CD8-positive, alpha-beta memory T cell (primary cell): ENCODE measurements around the gene KANSL1L. TPM values are rescaled to one million over a fixed set of nuclear protein-coding genes. Genes with fewer than 3 reads are reported as not detected.

Experiments used
- CTCF ChIA-PET: fragments of 350-600 bp; sonication (Branson Sonifier 250); formaldehyde crosslinking; loops from one replicate; lab custom pipeline; 2021; ENCODE audit warnings: antibody characterized with exemption; lab: Charles Lee
- POLR2A ChIA-PET: fragments of 350-600 bp; sonication (Branson Sonifier 250); formaldehyde crosslinking; loops from one replicate; lab custom pipeline; 2021; ENCODE audit warnings: antibody characterized with exemption; lab: Charles Lee
- DNase-seq, 5 donors: peaks; one replicate each; pipeline versions ENCODE4 v3.0.0 to v3.0.0-alpha.2; 2020 to 2022; ENCODE audit warnings: mixed read lengths in 1 of 5
- H3K27ac ChIP-seq: one replicate; pipeline ENCODE4 v1.7.0; 2013; ENCODE audit warnings: low read depth, mild to moderate bottlenecking, low read length, moderate library complexity
- H3K27me3 ChIP-seq: 2 replicates; pipeline ENCODE4 v1.7.0; 2013; ENCODE audit warnings: low read length, mild to moderate bottlenecking; ENCODE audit not compliant: insufficient read depth, poor library complexity, severe bottlenecking
- H3K36me3 ChIP-seq: 2 replicates; pipeline ENCODE4 v1.7.0; 2013; ENCODE audit warnings: mild to moderate bottlenecking, low read length, moderate library complexity; ENCODE audit not compliant: insufficient read depth
- H3K4me1 ChIP-seq: 2 replicates; pipeline ENCODE4 v1.7.0; 2013; ENCODE audit warnings: mild to moderate bottlenecking, low read length, moderate library complexity; ENCODE audit not compliant: insufficient read depth
- H3K4me3 ChIP-seq: 2 replicates; pipeline ENCODE4 v1.7.0; 2013; ENCODE audit warnings: mild to moderate bottlenecking, low read length
- H3K9me3 ChIP-seq: 2 replicates; pipeline ENCODE4 v1.7.0; 2013; ENCODE audit warnings: mild to moderate bottlenecking, low read length
- H3K27ac Mint-ChIP-seq, 8 donors: one replicate each; pipeline ENCODE4 v1.8.0; 2020 to 2021; ENCODE audit warnings: mixed read lengths in 8 of 8, mild to moderate bottlenecking in 6 of 8, inconsistent platforms in 3 of 8, moderate library complexity in 3 of 8
- H3K27me3 Mint-ChIP-seq, 2 donors: one replicate each; pipeline ENCODE4 v1.8.0; 2020 to 2021; ENCODE audit warnings: mixed read lengths in 2 of 2, mild to moderate bottlenecking in 1 of 2, moderate library complexity in 1 of 2
- H3K36me3 Mint-ChIP-seq, 3 donors: one replicate each; pipeline ENCODE4 v1.8.0; 2020 to 2021; ENCODE audit warnings: mixed read lengths in 3 of 3, inconsistent platforms in 1 of 3, mild to moderate bottlenecking in 1 of 3
- H3K4me1 Mint-ChIP-seq, 3 donors: one replicate each; pipeline ENCODE4 v1.8.0; 2020 to 2021; ENCODE audit warnings: mixed read lengths in 3 of 3, inconsistent platforms in 1 of 3, mild to moderate bottlenecking in 1 of 3
- H3K4me3 Mint-ChIP-seq, 7 donors: one replicate each; pipeline ENCODE4 v1.8.0; 2020 to 2021; ENCODE audit warnings: mixed read lengths in 7 of 7, mild to moderate bottlenecking in 6 of 7, moderate library complexity in 4 of 7, inconsistent platforms in 2 of 7
- H3K9me3 Mint-ChIP-seq, 5 donors: one replicate each; pipeline ENCODE4 v1.8.0; 2020 to 2022; ENCODE audit warnings: mixed read lengths in 5 of 5, mild to moderate bottlenecking in 3 of 5, moderate library complexity in 2 of 5, inconsistent platforms in 1 of 5
- polyA plus RNA-seq: library from polyadenylated mRNA; unstranded; fragments of 300-500 nt; fragmentation: Illumina TruSeq; gene quantifications from one replicate; pipeline ENCODE4 v1.2.3, GENCODE V29; 2021
- total RNA-seq, 2 experiments: library from RNA; stranded (reverse); gene quantifications; one replicate each; pipeline ENCODE4 v1.2.3, GENCODE V29; 2021

The KANSL1L gene
- total and polyA plus RNA-seq, 3 experiments from 2014 or later: 1.0 to 6.3 (median 5.0) TPM

- Mint-ChIP-seq H3K9me3 (no peaks in the 10 kb centered on the region), H3K4me3 (peak overlapping the region in 5 of 7 donors; percentile 9 to 77 (median 61)), H3K27me3 (peaks cover 0 to 2% of the 10 kb centered on the region in 2 donors), H3K36me3 (peaks cover 0 to 52% (median 9%) of the 10 kb centered on the region in 3 donors), H3K27ac (peak overlapping the region in 2 of 8 donors; percentile 48 to 61), H3K4me1 (peaks cover 67 to 82% (median 81%) of the 10 kb centered on the region in 3 donors)
- Histone ChIP-seq H3K36me3 (no peaks in the 10 kb centered on the region), H3K4me3 (no peak overlapping the region), H3K4me1 (peaks cover 38% of the 10 kb centered on the region), H3K27me3 (no peaks in the 10 kb centered on the region), H3K27ac (no peak overlapping the region), H3K9me3 (no peaks in the 10 kb centered on the region)
- no peak for DNase-seq
- CTCF ChIA-PET: interaction anchor here (1.0 to 2.0 kb wide), 2 partner anchors 10 to 194 kb away, joined by 3 to 4 read pairs; no protein-coding TSS in a partner anchor
- POLR2A ChIA-PET: no interaction called here
Measured at GRCh38 chr2:210004881-210005280, 166.3 kb downstream of the KANSL1L start.

DNA sequence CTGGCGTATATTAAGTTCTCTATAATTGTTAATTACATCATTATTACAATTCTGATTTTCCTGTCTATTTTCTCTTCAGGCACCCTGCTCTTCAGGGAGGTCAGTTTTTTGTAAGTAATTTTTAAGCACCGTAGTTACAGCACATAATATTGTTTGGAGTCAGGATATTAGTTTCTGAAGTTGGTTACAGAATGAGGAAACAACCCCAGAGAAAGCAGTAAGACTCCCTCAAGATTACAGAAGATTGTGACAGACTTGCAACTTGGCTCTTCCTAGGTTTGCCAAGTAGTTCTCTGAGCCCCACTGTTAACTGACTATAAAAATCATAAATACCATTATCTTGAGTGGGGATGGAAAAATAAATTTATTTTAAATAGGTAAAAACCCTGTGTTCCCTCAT lies 167.8 kb downstream of the KANSL1L start:
- Mint-ChIP-seq H3K27me3 (peaks cover 0 to 2% of the 10 kb centered on the region in 2 donors), H3K4me1 (peaks cover 58 to 74% (median 67%) of the 10 kb centered on the region in 3 donors), H3K9me3 (no peaks in the 10 kb centered on the region), H3K27ac (peak overlapping the region in 7 of 8 donors; percentile 77 to 98 (median 93)), H3K36me3 (peaks cover 0 to 41% (median 7%) of the 10 kb centered on the region in 3 donors), H3K4me3 (peak overlapping the region; percentile 91 to 98 (median 96))
- ChIA-PET POLR2A (no interaction called here), CTCF (no interaction called here)
- peak overlapping the region; percentile 94 for H3K4me3 ChIP-seq
- H3K36me3 ChIP-seq: no peaks in the 10 kb centered on the region
- no peaks in the 10 kb centered on the region for H3K27me3 ChIP-seq
- no peak for DNase-seq
- no peaks in the 10 kb centered on the region for H3K9me3 ChIP-seq
- peak overlapping the region; percentile 77 for H3K27ac ChIP-seq
- H3K4me1 ChIP-seq: peaks cover 38% of the 10 kb centered on the region

DNA sequence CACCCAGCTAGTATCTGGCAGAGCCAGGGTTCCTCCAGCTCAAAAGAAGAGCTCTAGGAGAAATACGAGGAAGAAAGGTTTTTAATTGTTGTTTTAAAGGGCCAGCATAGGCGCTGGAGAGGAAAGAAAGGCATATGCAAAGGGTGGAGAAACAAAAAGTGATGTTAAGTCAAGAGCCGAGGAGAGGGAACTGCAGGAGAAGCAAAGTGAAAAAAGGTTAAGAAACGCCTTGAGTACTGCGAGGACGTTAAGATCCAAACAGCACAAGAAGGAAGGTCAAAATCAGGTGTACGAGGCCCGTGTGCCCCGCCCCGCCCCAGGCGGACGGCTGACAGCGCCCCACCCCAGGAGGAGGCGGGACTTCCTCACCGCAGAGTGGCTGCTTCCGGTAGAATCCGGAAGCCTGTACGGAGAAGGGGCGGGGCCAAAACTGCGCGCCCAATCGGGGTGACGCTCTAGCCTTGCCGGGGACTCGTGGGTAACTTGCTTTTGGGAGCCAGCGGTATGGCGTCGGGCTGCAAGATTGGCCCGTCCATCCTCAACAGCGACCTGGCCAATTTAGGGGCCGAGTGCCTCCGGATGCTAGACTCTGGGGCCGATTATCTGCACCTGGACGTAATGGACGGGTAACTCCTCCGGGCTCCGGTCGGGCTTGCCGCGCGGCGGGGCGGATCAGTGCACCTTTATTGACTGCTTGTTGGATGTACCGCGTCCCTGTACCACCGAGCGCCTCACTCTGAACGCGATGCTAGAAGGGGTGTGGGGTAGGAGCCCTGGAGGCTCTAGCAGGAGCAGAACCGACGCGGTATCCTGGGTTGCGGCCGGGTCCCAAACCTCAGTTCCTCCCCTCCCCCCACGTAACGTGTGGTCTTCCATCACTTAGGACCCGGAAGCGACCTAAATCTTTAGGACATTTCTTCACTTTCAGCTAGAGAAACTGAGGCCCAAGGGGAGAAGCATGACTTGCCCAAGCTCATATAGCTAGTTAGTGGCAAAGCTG lies 168.8 kb downstream of the KANSL1L start, which contains the start of gene RPE:
TSS of gene RPE (plus strand) at position 481 of the 1,000 bp plus-strand sequence. CDS start at position 505, 24 bp downstream.
- H3K9me3 Mint-ChIP-seq: no peaks in the 10 kb centered on the region
- Histone ChIP-seq H3K27me3 (no peaks in the 10 kb centered on the region), H3K4me3 (peak within 1 kb of the TSS; percentile 94), H3K9me3 (no peaks in the 10 kb centered on the region), H3K36me3 (no peaks in the 10 kb centered on the region), H3K4me1 (peaks cover 34% of the 10 kb centered on the region), H3K27ac (peak within 1 kb of the TSS; percentile 77)
- peak within 1 kb of the TSS; percentile 77 to 98 (median 92) for H3K27ac Mint-ChIP-seq
- POLR2A ChIA-PET: no interaction called here
- H3K4me3 Mint-ChIP-seq: peak within 1 kb of the TSS; percentile 91 to 98 (median 96)
- CTCF ChIA-PET: no interaction called here
- peaks cover 52 to 65% (median 58%) of the 10 kb centered on the region in 3 donors for H3K4me1 Mint-ChIP-seq
- peaks cover 0 to 2% of the 10 kb centered on the region in 2 donors for H3K27me3 Mint-ChIP-seq
- peak; percentile 94 to 97 (median 96) for DNase-seq
- H3K36me3 Mint-ChIP-seq: peaks cover 0 to 33% (median 4%) of the 10 kb centered on the region in 3 donors

GRCh38 chr2:210000464-210001324 lies 170.5 kb downstream of the KANSL1L start:
- H3K4me1 Mint-ChIP-seq: peaks cover 37 to 47% (median 40%) of the 10 kb centered on the region in 3 donors
- H3K27me3 ChIP-seq: no peaks in the 10 kb centered on the region
- POLR2A ChIA-PET: no interaction called here

GRCh38 chr2:209998596-209998995 lies 172.6 kb downstream of the KANSL1L start:
- ChIA-PET CTCF (no interaction called here), POLR2A (no interaction called here)
- Histone ChIP-seq H3K27me3 (no peaks in the 10 kb centered on the region), H3K9me3 (no peaks in the 10 kb centered on the region), H3K4me1 (peaks cover 15% of the 10 kb centered on the region), H3K36me3 (no peaks in the 10 kb centered on the region), H3K4me3 (no peak overlapping the region), H3K27ac (no peak overlapping the region)
- H3K4me3 Mint-ChIP-seq: no peak overlapping the region
- no peak overlapping the region for H3K27ac Mint-ChIP-seq
- no peaks in the 10 kb centered on the region for H3K9me3 Mint-ChIP-seq
- DNase-seq: no peak
- H3K36me3 Mint-ChIP-seq: peaks cover 0 to 9% (median 0%) of the 10 kb centered on the region in 3 donors
- peaks cover 18 to 26% (median 19%) of the 10 kb centered on the region in 3 donors for H3K4me1 Mint-ChIP-seq
- peaks cover 2 to 4% of the 10 kb centered on the region in 2 donors for H3K27me3 Mint-ChIP-seq

More at GRCh38 chr2:210000464-210001324, 170.5 kb downstream of the KANSL1L start:
- Histone ChIP-seq H3K9me3 (no peaks in the 10 kb centered on the region), H3K4me3 (no peak overlapping the region), H3K4me1 (peaks cover 33% of the 10 kb centered on the region), H3K27ac (no peak overlapping the region), H3K36me3 (no peaks in the 10 kb centered on the region)
- CTCF ChIA-PET: no interaction called here
- peaks cover 0 to 22% (median 0%) of the 10 kb centered on the region in 3 donors for H3K36me3 Mint-ChIP-seq
- no peak for DNase-seq
- H3K4me3 Mint-ChIP-seq: peak overlapping the region in 1 of 7 donors; percentile 91
- H3K9me3 Mint-ChIP-seq: no peaks in the 10 kb centered on the region
- no peak overlapping the region for H3K27ac Mint-ChIP-seq
- H3K27me3 Mint-ChIP-seq: peaks cover 0 to 2% of the 10 kb centered on the region in 2 donors

DNA sequence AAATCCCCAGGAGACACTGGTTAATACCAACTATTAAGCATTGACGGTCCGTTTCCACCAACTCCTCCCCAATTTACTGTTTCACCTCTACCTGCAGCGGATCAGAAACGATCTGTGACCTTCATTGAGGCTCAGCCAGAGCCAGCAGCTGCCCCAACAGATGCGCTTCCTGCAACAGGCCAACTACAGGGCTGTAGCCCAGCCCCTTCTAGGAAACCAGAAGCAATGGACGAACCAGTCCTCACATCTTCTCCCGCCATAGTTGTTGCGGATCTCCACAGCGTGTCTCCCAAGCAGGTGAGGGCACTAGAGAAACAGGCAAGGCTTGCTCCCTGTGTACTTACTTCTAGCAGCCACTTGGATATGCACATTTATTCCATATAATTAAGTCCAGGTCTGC lies 177.2 kb downstream of the KANSL1L start:
- no peak overlapping the region for H3K4me3 Mint-ChIP-seq
- Histone ChIP-seq H3K4me1 (no peaks in the 10 kb centered on the region), H3K27ac (no peak overlapping the region), H3K4me3 (no peak overlapping the region), H3K36me3 (no peaks in the 10 kb centered on the region), H3K9me3 (no peaks in the 10 kb centered on the region), H3K27me3 (no peaks in the 10 kb centered on the region)
- no peak for DNase-seq
- CTCF ChIA-PET: no interaction called here
- no peak overlapping the region for H3K27ac Mint-ChIP-seq
- no peaks in the 10 kb centered on the region for H3K9me3 Mint-ChIP-seq
- POLR2A ChIA-PET: no interaction called here
- no peaks in the 10 kb centered on the region for H3K4me1 Mint-ChIP-seq
- H3K36me3 Mint-ChIP-seq: no peaks in the 10 kb centered on the region
- peaks cover 0 to 30% of the 10 kb centered on the region in 2 donors for H3K27me3 Mint-ChIP-seq

DNA sequence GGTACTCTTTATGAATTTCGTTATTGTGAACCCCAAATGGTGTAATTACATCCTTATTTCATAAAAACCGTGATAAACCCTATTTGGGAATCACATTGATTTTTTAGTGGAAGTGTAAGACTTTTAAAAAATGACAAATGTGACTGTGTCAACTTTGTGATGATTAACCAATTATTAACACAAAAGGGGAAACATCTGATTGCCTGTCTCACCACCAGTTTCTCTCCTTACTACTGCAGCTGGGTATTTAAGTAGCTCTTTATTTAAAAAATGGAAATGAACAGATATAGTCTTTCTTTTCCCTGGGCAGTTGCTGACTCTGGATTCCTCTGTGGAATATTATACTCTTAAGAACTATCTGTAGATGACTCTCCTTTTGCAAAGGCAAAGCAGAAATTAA lies 180.4 kb downstream of the KANSL1L start:
- Mint-ChIP-seq H3K4me3 (no peak overlapping the region), H3K4me1 (no peaks in the 10 kb centered on the region), H3K36me3 (no peaks in the 10 kb centered on the region), H3K9me3 (no peaks in the 10 kb centered on the region), H3K27me3 (peaks cover 2 to 42% of the 10 kb centered on the region in 2 donors), H3K27ac (no peak overlapping the region)
- no peaks in the 10 kb centered on the region for H3K36me3 ChIP-seq
- no peak overlapping the region for H3K4me3 ChIP-seq
- H3K27me3 ChIP-seq: no peaks in the 10 kb centered on the region
- ChIA-PET CTCF (no interaction called here), POLR2A (no interaction called here)
- H3K4me1 ChIP-seq: no peaks in the 10 kb centered on the region
- no peak for DNase-seq
- H3K27ac ChIP-seq: no peak overlapping the region
- H3K9me3 ChIP-seq: no peaks in the 10 kb centered on the region
